HG03378 (cell line): ENCODE data around the gene BAG2.
A peak's percentile ranks its signal among the peaks of the same experiment; 100 is the strongest.

Experiments
- ATAC-seq: cut with Tn5 transposase; IDR thresholded peaks from one replicate; pipeline ENCODE4 v1.9.1; 2021; ENCODE audit warnings: mild to moderate bottlenecking, moderate library complexity; ENCODE audit not compliant: unreplicated experiment

Gene BAG2

DNA sequence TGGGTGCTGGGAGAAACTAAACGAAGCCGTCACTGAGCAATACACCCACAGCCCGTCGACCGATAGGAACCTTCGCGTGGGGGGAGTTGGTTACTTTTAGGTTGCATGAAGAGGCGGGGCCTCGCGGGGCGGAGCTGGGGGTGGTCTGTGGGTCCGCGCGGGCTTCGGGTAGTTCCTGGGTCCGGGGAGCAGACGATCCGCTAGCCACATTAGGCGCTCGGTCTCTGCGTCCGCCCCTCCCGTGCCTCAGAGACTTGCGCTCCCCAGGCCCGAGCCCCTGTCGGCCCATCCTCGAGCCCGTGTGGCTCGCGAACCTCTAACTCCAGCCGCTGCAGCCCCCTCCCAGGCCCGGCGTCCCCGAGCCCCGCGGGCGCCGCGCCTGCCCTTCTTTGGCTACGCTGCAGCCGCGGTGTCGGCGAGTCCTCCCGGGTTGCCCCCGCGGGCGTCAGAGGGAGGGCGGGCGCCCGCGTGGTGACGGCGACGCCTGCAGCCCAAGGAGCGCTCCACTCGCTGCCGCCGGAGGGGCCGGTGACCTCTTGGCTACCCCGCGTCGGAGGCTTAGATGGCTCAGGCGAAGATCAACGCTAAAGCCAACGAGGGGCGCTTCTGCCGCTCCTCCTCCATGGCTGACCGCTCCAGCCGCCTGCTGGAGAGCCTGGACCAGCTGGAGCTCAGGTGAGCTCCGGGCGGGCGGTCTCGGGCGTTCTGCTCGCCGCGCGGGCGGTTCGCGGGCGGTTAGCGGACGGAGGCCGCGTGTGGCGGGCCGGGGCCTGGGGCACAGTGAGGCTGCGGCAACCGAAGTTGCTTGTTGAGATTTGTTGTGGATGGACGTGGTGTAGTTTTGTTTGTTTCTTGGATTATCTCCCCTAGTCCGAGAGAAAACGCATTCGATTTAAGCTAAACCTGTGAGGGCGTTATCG, at the start of gene BAG2:
BAG2 (plus strand) TSS at position 191 of the 920 bp plus-strand sequence; CDS start at position 563, 372 bp downstream.
- ATAC-seq = peak; percentile 82

DNA sequence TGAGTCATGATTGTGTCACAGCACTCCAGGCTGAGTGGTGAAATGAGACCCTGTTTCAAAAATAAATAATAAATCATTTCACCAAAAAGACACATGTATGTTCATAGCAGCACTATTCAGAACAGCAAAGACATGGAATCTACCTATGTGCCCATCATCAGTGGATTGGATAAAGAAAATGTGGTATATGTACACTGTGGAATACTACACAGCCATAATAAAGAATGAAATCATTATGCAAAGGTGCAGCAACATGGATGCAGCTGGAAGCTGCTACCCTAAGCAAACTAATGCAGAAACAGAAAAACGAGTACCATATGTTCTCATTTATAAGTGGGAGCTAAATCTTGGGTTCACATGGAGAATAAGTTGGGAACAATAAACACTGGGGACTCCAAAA, 49.0 kb upstream of the BAG2 start:
- no peak for ATAC-seq

DNA sequence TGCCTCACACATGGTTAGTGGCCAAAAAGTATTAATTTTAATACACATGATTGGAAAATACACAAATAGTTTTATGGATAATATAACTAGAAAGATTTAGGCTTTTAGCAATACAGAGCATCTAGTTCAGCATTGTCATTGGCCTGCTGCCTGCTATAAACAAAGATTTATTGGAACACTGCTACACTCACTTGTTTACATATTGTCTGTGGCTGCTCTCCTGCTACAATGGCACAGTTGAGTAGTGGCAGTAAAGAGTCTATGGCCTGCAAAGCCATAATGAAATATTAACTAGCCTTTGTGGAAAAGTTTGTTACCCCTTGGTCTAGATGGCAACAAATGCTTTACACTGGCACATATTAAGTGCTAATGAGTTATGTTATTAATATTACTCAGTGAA, 44.4 kb upstream of the BAG2 start:
- no peak for ATAC-seq

DNA sequence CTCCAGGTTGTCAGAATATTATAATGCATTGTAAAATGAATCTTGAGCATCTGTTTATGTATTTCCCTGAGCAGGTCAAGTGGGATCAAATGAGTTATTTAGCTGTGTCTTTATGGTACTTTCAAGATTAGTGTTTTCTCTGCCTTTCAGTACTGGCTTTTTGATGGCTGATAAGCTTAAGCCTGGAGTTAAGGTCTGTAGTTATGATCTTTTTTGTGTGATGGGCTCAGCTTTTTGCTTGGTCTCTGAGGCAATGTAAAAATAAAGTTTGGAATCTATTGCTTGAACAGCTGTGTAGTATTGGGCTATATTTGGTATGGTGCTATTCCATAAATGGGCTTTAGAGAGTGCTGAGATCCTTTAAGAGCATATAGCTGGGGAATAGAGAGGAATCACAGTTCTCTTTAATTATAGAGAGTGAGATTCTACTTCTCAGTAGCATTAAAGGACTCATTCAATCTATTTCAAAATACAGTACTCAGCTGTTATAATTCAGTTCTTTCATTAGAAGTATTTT, 41.4 kb upstream of the BAG2 start:
- ATAC-seq = no peak

DNA sequence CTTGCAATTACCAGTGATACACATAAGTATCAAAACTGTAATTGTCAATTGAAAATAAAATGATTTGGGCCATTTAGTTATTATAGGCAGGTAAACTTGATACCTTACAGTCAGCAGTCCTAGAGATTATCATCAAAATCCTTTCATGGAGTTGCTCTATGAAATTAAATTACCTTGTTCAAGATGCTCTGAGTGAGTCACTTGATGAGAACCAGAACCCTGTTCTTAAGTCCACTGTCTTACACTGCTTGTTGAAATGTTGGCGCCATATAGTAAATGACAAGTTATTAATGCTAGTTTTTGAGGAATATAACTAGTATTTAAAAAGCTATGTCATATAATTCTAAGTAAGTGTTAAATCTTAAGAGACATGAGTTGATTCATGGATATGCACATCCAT, 37.2 kb upstream of the BAG2 start:
- ATAC-seq = no peak

DNA sequence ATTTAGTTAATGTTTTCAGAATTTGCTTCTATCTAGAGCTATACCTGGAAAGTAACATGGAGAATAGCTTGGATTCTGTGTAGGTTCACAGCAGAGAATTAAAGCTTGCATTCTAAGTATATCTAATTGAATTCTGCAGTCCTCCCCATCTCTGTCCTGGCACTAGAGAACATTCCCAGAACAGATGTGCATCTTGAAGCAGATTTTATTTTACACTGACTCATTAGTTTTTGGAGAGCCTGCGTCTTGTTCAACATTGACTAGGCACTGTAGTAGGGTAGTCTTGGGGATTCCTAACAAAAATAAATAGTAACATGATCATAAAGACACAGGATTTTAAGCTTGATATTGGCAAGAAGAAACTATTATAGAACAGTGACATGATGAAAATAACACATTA, 36.2 kb upstream of the BAG2 start:
- no peak for ATAC-seq

DNA sequence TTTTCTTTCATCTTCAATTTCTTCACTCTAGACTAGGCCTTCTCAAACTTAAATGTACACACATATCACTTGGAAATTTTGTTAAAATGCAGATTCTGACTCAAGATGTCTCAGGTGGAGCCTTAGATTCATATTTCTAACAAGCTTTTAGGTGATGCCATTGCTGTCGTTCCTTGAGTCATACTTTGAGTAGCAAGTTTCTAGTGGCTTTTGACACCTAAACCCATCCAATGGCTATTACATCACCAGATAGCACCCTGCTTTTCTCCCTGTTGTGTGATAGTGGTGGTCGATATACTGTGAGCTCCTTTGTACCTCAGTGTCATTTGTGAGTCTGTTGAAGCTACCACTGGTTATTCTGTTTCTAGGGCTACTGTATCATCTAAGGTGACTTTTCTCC, 34.8 kb upstream of the BAG2 start:
- no peak for ATAC-seq

DNA sequence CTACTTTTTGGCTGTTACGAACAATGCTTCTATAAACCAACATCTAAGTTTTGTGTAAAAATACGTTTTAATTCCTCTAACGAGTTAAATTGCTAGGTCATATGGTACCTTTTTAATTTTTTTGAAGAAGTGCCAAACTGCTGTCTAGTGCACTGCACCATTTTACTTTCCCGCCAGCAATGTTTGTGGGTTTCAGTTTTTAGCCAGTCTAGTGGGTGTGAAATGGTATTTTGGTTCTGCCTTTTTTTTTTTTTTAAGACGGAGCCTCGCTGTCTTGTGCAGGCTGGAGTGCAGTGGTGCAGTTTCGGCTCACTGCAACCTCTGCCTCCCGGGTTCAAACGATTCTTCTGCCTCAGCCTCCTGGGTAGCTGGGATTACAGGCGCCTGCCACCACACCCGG, 34.1 kb upstream of the BAG2 start:
- ATAC-seq = no peak

DNA sequence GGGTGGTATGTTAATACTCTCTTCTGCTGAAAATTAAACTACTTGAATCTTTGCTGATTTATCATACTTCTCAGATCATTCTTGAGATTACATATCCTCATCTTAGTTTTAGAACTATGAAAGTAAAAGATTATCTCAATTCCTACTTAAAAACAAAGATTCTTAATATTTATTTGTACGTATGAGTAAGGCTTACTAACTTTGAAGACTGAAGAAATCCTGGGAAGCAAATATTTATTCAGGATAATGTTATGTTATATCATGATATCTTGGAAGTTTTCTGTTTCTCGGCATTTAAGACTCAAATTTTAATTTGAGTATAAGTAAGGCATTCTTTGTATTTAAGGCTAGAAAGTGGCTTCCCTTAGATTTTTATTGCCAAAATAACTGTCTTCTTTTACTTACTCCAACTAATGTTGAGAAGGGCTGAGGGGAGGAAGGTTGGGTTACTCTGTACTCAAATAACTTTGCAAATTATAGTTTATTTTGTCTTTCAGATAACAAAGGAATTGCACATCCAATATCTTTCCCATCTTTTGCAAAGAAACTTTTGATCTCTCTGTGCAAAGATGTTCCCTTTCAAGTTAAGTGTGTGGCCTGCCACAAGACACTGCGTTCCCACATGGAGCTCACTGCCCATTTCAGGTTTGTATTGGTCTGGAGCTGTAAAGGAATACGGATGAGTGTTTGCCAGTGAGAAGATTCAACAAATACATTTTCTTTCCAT, 30.5 kb upstream of the BAG2 start:
- no peak for ATAC-seq

DNA sequence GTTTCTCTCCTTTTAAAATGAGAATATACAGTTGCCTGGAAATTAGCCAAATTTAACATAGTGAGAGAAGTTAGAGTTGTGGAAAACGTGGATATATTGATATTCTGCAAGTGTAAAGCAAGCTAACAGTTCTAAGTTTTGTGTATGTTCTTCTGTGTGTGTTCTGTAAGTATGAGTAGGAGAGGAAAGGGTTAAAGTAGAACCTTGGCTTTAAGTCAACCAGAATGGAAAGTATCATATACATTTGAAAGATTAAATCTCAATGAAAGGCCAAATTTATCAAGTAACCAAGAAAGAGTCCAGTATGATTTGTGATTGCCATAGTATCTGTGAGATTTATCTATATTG, 30.0 kb upstream of the BAG2 start:
- no peak for ATAC-seq

DNA sequence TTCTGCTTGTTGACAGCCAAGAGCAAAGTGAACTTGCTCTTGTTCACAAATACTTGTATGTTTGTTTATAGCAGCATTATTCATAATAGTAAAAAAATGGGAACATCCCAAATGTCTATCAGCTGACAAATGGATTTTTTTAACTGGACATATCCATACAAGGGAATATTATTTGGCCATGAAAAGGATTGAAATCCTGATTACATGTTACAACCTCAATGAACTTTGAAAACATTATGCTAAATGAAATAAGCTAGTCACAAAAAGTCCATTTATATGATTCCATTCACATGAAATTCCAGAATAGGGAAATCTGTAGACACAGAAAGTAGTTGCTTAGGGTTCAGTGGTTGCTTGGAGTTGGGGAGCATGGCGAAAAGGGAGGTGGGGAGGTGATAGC, 28.4 kb upstream of the BAG2 start:
- no peak for ATAC-seq

DNA sequence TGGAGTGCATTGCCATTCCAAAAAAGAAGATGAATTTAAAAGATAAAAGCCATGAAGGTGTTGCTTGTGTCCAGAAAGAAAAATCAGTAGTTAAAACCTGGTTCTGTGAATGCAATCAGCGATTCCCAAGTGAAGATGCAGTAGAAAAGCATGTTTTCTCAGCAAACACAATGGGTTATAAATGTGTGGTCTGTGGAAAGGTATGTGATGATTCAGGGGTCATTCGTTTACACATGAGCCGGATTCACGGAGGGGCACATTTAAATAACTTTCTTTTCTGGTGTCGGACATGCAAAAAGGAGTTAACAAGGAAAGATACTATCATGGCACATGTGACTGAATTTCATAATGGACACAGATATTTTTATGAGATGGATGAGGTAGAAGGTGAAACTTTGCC, 24.7 kb upstream of the BAG2 start:
- no peak for ATAC-seq

DNA sequence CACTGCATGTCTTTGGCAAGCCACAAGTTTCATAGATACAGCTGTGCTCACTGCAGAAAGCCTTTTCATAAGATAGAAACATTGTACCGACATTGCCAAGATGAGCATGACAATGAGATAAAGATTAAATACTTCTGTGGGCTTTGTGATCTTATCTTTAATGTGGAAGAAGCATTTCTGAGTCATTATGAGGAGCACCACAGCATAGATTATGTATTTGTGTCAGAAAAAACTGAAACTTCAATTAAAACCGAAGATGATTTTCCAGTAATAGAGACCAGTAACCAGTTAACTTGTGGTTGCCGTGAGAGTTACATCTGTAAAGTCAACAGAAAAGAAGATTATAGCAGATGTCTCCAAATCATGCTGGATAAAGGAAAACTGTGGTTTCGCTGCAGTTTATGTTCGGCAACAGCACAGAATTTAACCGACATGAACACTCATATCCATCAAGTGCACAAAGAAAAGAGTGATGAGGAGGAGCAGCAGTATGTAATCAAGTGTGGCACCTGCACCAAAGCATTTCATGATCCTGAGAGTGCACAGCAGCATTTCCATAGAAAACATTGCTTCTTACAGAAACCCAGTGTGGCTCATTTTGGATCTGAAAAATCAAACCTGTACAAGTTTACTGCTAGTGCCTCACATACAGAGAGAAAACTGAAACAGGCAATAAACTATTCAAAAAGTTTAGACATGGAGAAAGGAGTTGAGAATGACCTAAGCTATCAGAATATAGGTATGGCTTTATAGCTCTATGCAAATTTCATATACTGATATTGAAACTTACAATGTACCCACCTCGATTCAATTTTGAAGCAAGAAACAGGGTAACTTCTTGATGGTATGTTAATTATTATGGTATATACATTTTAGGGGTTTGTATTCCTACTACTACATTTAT, 23.9 kb upstream of the BAG2 start:
- no peak for ATAC-seq

DNA sequence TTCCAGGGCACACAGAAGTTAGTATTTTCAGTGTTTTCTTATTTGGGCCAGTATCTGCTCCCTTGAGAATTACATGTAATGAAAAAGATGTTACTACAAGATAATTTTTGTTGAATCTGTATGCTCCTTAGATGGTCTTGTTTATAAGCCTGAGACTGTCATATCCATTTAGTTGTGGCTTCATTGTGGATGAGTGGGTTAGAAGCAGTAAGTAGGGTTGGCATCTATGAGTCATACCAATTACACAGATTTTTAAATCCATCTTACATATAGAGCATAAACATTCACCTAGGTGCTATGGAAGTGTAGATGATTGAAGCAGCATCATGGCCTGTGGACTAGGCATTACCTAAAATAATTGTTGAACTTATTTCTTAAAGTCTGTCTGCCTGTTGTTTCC, 13.5 kb upstream of the BAG2 start:
- ATAC-seq = no peak

DNA sequence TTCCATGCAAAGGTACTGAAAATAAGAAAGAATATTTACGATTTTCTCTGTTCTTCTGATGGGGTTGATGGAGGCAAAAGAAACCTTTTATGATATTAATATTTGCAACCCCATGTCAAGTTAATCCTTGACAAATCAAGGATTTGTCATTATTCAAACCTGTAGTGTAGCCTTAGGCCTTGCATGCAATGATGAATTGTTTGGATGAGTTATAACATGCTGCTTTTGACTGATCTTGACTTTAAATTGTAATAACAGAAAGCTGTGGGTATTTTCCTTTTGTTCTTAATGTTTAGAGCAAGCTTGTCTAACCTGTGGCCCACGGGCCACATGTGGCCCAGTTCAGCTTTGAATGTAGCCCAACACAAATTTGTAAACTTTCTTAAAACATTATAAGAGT, 13.0 kb upstream of the BAG2 start:
- ATAC-seq = no peak

DNA sequence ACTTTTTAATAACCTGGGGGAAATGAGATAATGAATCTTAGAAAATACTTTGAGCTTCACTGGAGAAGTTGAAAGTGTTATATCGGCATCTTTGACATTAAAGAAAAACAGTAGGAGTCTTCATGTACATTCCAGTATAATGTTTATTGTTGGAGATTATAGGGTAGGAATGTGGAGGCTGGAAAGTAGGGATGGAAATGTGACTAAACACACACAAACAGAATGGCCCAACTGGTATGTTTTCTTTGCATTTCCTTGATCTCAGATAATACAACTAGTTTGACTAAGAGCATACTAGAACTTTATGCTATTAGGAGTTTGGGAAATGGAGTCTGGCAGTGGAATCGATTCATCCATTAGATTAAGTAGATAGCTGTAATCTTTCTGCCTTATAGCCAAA, 10.1 kb upstream of the BAG2 start:
- no peak for ATAC-seq

DNA sequence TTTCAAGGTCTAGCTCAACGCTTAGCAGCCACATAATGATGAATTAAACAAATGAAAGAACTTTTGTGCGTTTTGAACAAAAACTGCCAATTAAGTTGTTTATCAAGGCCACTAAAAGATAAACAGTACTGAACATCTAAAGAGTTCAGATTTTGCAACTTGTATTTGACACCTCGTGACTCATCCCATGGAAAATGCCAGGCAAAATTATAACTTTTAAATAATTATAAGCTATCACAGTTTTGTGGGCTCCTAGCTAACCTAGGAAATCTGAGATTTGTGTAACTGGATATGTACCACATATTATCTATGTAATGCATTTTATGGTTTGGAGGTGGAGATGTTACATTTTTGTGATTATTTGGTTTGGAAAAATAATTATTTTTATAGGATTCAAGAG, 9.6 kb upstream of the BAG2 start:
- no peak for ATAC-seq

DNA sequence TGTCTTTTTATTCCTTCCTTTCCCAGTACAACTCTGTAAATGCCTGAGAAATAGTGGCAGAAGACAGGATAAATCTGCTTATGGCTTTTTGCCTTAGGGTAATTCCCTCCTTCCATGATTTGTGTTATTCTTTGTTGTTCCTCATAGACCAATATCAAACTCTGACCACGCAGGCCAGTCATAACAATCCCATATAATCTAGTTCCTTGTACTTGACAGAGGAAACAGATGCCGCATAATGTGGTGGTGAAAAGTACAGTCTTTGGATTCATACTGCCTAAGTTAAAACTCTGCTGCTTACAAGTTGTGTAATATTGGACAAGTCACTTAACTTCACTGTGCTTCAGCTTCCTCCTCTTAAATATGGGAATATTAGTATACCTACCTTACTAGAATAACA, 8.2 kb upstream of the BAG2 start:
- ATAC-seq = no peak

DNA sequence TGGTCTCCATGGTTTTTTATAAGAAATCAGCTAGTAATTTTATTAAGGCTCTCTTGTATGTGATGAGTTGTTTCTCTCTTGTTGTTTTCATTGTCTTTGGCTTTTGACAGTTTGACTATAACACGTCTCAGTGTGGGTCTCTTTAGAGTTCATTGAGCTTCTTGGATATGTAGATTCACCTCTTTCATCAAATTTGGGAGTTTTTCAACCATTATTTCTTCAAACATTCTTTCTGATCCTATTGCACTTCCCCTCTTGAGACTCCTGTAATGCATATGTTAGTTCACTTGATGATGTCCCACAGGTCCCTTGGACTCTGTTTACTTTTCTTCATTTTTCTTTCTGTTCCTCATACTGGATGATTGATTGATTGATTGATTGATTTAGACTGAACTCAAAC, 7.0 kb upstream of the BAG2 start:
- ATAC-seq = no peak

DNA sequence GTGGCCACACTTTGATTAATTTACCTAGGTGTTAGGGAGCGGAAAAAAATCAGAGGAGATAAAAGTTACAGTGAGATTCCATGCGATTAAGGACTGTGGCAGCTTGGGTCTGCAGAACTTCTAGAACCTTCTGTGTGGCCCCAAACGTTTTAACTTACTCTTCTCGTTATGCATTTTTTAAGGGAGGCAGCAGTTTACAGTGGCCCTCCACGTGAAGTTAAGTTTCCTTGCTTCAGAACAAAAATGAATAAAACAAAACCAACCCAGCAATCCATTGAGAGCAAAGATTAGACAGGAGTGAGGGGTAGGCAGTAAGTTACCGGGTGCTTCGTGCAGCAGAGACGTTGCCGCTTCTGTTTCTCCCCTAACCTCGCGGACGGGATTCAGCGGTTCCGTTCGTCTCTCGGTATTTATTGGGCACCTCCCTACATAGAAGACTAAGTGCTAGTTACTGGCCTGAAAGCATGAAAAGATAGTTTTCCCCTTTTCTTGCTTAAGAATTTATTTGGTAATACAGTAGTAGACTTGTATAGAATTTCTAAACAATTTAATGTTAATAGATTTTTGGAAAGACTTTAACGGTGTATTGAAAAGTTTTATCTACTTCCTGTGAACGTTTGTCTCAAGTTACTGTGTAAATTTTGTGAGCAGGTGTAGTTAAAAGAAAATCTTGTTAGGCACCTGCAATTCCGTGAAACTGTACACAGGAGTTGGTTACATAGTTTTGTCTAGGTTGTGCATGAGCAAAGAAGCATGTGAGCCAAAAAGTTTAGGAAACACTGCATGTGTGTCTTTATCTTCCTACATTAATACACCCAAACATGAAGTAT, 1.1 kb downstream of the BAG2 start:
- no peak for ATAC-seq
